ENCODE measurements around the gene SIRT3. TPM values are rescaled to one million over a fixed set of nuclear protein-coding genes. Genes with fewer than 3 reads are reported as not detected.

SIRT3 gene
- total RNA-seq, 1 donor from 2014 or later: 33.2 TPM

DNA sequence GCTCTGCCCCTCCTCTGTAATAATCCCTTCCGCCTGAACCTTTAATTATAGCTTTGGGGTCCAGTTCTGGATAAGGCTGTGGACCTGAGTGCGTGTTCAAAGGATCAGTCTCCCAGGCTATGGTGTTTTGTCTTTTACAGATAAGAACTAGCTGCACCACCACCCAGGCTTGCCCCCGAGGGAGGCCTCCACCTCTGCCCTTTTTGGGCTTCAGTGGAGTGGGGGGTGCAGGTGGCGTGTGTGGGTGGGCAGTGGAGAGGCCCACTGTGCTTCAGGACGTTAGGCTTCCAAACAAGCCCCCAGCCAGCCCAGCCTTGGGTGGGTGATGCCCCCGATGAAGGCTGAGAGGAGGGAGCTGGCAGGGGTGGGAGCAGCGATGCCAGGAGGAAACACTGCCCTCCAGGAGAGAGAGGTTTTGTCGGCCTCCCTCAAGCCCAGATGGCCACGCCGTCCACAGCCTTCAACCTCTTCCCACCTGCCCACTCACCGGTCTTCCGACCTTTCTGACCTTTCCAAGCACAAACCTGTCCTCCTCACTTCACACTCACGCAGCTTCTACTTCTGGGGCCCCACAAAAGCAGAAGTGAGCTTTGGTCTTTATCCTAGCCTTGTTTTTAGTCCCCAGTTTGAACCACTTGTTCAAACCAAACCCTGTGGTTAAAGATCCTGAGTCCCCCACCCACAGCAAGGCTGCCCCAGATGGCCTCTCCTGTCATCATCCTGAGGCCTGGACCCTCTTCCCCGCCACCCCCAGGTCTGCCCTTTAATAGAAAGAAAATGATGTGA lies 21.0 kb upstream of the SIRT3 start:
- Mint-ChIP-seq H3K27ac (no peak overlapping the region), H3K4me3 (no peak overlapping the region), H3K36me3 (peaks cover 10% of the 10 kb centered on the region), H3K9me3 (peaks cover 8% of the 10 kb centered on the region), H3K27me3 (ENCODE audit: low read depth) (peaks cover 1% of the 10 kb centered on the region), H3K4me1 (no peaks in the 10 kb centered on the region)
- no peak for DNase-seq (ENCODE audit: low spot score in 2 of 2, unreplicated experiment in 2 of 2)
- TF ChIP-seq, protein P1, sequence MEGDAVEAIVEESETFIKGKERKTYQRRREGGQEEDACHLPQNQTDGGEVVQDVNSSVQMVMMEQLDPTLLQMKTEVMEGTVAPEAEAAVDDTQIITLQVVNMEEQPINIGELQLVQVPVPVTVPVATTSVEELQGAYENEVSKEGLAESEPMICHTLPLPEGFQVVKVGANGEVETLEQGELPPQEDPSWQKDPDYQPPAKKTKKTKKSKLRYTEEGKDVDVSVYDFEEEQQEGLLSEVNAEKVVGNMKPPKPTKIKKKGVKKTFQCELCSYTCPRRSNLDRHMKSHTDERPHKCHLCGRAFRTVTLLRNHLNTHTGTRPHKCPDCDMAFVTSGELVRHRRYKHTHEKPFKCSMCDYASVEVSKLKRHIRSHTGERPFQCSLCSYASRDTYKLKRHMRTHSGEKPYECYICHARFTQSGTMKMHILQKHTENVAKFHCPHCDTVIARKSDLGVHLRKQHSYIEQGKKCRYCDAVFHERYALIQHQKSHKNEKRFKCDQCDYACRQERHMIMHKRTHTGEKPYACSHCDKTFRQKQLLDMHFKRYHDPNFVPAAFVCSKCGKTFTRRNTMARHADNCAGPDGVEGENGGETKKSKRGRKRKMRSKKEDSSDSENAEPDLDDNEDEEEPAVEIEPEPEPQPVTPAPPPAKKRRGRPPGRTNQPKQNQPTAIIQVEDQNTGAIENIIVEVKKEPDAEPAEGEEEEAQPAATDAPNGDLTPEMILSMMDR (IDR thresholded peaks at IDR 0.05; ENCODE audit: unreplicated experiment): no peak

DNA sequence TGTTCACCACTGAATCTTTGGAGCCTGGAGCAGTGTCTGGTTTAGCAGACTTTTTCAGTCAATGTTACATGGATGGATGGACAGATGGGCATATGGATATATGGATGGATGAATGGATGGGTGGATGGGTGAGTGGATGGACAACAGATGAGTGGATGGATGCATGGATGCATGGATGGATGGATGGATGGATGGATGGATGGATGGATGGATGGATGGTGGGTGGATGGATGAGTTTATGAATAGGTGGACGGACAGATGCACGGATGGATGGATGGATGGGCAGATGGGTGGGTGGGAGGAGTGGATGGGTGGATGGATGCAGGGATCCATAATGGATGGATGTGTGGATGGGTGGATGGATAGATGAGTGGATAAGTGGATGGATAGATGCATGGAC lies 19.7 kb upstream of the SIRT3 start:
- no peak overlapping the region for H3K27ac Mint-ChIP-seq
- H3K27me3 Mint-ChIP-seq (ENCODE audit: low read depth): peaks cover 1% of the 10 kb centered on the region
- DNase-seq (ENCODE audit: low spot score in 2 of 2, unreplicated experiment in 2 of 2): no peak
- peaks cover 18% of the 10 kb centered on the region for H3K36me3 Mint-ChIP-seq
- H3K4me3 Mint-ChIP-seq: no peak overlapping the region
- H3K9me3 Mint-ChIP-seq: no peaks in the 10 kb centered on the region
- TF ChIP-seq, protein P1 (IDR thresholded peaks at IDR 0.05; ENCODE audit: unreplicated experiment): no peak
- H3K4me1 Mint-ChIP-seq: no peaks in the 10 kb centered on the region

DNA sequence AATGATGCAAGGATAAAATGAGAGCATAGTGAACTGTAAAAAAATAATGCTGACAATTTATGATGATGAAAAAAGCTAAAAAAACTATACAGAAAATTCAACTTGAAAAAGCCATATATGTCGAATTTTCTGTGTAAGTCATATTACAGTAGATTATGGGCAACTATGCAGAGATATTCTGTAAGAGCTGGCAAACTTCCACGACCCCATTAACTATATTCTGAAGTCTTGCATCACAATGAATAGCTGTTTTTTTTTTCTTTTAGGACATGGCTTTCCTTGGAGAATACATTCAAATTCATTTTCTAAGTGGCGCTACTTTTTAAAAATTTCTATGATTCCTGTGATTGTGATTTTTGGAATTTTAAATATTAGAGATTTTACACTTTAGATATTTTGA lies 19.0 kb upstream of the SIRT3 start:
- TF ChIP-seq, protein P1 (IDR thresholded peaks at IDR 0.05; ENCODE audit: unreplicated experiment): no peak
- DNase-seq (ENCODE audit: low spot score in 2 of 2, unreplicated experiment in 2 of 2): no peak
- no peak overlapping the region for H3K27ac Mint-ChIP-seq
- H3K4me3 Mint-ChIP-seq: no peak overlapping the region
- H3K9me3 Mint-ChIP-seq: no peaks in the 10 kb centered on the region
- no peaks in the 10 kb centered on the region for H3K4me1 Mint-ChIP-seq
- peaks cover 1% of the 10 kb centered on the region for H3K27me3 Mint-ChIP-seq (ENCODE audit: low read depth)
- H3K36me3 Mint-ChIP-seq: peaks cover 22% of the 10 kb centered on the region

DNA sequence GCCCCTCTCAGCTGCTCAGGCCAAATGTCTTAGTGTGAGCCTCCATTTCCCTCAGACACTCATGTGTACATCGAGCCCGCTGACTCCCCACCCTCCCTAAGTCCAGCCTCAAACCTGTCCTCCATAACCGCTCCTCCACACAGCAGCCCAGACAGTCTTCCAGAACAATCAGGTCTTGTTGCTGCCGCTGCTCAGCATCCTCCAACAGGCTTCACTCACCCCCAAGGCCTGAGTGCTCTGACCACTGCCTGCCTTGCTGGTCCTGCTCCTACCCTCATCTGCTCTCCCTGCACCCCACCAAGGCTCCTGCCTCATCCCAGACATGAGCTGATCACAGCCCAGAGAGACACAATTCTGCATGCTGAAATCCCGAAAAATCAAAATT lies 17.7 kb upstream of the SIRT3 start:
- TF ChIP-seq, protein P1 (IDR thresholded peaks at IDR 0.05; ENCODE audit: unreplicated experiment): no peak
- Mint-ChIP-seq H3K4me3 (no peak overlapping the region), H3K4me1 (no peaks in the 10 kb centered on the region), H3K27ac (no peak overlapping the region), H3K9me3 (no peaks in the 10 kb centered on the region), H3K27me3 (ENCODE audit: low read depth) (no peaks in the 10 kb centered on the region), H3K36me3 (peaks cover 26% of the 10 kb centered on the region)
- no peak for DNase-seq (ENCODE audit: low spot score in 2 of 2, unreplicated experiment in 2 of 2)

DNA sequence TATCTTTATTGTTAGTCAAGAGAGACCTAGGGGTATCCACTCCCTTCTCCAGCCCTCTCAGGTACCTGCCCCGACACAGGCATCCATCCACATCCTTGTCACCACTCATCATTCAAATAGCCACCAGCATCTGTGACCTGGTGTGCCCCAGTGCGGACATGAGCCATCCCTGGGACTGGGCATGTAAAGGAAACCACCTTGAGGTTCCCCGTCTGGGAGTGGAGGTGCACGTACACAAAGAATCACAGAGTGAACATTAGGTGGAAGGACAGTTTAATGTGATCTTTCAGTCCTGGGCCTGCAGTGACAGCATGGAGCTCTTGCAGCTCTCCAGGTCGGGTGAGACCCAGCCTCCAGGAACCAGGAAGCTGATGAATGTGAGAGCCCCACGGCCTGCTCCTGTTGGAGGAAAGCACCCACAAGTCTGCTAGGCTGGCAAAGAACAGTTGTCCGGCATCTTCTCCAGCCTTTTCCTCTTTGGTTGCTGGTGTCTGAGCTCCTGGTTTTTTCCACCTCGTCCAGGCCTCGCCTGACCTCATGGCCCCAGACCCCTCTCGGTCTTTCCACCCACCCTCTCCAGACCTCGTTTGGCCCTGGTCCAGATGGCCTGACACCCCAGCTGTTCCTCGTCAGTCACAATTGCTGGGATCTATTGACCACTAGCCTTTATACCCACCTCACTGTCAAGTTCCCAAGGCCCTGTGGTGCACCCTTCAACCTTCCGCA lies 17.2 kb upstream of the SIRT3 start:
- Mint-ChIP-seq H3K4me3 (no peak overlapping the region), H3K9me3 (no peaks in the 10 kb centered on the region), H3K4me1 (no peaks in the 10 kb centered on the region), H3K36me3 (peaks cover 26% of the 10 kb centered on the region), H3K27ac (no peak overlapping the region), H3K27me3 (ENCODE audit: low read depth) (no peaks in the 10 kb centered on the region)
- TF ChIP-seq, protein P1 (IDR thresholded peaks at IDR 0.05; ENCODE audit: unreplicated experiment): no peak
- no peak for DNase-seq (ENCODE audit: low spot score in 2 of 2, unreplicated experiment in 2 of 2)
